GM21529 (cell line): ENCODE data around the gene GTPBP10.
A peak's percentile ranks its signal among the peaks of the same experiment; 100 is the strongest.
"Not testable (repeated sequence)": the region's sequence is repeated elsewhere in the genome, so short reads cannot be mapped to it uniquely, and the experiment has no call there.

Source experiments
- ATAC-seq: cut with Tn5 transposase; IDR thresholded peaks from one replicate; pipeline ENCODE4 v1.9.1; 2021; ENCODE audit not compliant: unreplicated experiment

GTPBP10 gene, protein sequence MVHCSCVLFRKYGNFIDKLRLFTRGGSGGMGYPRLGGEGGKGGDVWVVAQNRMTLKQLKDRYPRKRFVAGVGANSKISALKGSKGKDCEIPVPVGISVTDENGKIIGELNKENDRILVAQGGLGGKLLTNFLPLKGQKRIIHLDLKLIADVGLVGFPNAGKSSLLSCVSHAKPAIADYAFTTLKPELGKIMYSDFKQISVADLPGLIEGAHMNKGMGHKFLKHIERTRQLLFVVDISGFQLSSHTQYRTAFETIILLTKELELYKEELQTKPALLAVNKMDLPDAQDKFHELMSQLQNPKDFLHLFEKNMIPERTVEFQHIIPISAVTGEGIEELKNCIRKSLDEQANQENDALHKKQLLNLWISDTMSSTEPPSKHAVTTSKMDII

DNA sequence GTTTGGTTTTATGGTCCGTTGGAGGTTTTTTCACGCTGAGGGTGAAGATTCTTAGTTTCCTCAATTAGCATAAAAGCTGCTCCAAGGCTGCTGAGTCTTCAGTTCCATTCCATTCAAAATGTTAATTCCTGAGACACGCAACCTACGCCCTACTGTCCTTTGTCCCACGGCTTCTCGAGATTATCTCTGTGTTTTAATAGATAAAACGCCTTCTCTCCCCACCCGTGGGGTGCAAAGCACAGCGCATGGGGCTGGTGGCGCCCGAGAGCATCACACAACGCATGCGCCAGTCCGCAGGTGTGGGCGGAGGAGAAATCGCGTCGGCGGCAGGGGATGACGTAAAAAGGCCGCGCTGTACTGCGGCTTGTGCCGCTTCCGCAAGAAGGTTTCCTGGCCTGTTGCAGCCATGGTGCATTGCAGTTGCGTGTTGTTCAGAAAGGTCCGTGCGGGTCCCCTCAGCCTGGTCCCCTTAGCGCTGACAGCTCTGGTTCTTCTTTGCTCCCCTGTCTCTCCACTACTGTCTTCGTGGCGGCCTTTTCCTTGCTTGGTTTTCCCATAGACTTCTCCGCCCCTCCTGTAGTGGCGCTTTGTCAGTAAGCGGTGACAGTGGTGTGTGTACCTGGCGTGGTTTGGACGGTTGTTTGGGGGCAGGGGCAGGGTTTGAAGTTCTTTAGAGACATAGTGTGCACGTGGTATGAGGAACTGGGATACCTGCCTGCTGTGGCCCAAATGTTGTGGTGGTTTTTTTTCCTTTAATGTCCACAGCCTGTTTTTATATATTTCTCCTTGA, at the start of gene GTPBP10:
TSS of gene GTPBP10 (plus strand) at position 381 of the 790 bp plus-strand sequence. CDS start at position 407, 26 bp downstream.
- peak; percentile 94 for ATAC-seq

DNA sequence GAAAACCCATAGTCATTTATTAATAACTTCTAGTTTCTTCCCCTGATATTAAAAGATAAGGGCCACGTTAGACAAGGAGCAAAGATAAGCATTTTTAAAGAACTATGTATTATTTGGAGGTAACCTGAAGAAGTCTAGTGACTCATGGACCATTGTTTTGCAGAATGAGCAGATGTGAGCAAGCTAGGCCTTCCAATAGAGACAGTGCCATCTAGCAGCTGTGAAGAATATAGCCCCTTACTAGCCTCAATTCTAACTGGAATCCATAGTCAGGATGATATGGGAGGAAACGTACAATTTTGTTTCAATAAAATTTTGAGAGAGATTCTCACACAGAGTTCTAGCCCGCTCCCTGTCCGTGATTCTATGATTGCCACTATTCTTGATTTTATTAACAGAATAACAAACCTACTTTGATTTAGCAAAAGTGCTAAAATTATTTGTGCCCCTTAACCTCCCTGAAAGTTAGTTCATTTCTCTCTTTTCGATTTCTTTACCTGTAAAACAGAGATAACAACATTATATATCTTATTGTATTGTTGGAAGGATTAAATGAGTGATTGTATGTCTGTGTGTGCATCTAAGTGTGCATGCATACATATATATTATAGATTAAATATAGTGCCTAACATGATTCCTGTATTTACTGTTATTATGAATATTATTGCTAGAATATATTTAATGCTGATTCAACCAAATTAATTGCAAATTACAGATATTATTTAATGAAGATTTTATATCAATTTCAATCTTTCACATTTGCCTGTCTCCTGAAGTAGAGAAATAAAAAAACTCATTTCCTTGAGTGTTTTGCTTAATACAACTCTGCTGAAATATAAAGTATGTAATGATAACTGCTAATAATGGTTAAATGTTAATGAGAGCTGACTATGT, 48.1 kb upstream of the GTPBP10 start:
- peak; percentile 91 for ATAC-seq

DNA sequence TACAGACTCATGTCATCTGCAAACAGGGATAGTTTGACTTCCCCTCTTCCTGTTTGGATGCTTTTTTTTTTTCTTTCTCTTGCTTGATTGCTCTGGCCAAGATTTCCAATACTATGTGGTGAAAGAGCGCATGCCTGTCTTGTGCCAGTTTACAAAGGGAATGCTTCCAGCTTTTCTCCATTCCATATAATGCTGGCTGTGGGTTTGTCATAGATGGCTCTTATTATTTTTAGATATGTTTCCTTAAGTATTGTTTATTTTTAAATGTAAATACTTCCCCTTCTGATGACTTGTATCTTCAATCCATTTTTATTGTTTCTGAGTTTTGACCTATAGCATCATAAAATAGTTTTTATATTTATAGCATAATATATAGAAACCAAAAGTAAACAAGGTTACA, 43.3 kb upstream of the GTPBP10 start:
- ATAC-seq: no peak

DNA sequence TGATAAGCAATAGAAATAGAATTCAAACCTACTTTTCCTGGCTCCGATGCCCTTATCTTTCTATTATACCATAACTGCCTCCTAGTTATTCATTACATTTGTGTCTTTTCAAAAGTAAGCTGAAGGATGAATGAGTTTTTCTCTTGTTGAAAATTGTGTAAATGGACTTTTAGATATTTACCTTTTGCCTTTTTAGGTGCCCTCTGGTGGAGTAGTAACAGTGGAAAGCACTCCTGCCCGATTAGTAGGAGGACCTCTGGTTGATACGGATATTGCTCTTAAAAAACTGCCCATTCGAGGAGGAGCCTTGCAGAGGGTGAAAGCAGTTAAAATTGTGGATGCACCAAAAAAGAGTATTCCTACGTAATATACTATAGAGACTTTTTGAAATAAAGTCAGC, 36.6 kb upstream of the GTPBP10 start:
- ATAC-seq: no peak

DNA sequence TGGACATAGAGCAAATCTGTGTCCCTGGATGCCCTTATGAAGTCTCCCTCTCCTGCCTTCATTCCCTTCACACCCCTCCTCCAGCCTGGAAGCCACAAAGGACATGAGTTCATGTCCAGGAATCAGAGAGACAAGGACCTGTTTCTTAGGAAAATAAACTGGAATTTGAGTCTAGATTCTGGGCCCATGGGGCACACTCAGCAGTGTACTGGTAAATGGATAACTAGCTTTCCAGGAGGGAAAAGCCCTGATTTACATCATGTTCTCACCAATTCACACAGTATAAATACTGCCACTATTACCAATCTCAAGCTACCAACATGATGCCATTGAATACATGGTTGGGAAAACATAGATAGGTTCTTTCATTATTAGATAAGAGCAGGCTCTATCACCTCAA, 35.3 kb upstream of the GTPBP10 start:
- no peak for ATAC-seq

DNA sequence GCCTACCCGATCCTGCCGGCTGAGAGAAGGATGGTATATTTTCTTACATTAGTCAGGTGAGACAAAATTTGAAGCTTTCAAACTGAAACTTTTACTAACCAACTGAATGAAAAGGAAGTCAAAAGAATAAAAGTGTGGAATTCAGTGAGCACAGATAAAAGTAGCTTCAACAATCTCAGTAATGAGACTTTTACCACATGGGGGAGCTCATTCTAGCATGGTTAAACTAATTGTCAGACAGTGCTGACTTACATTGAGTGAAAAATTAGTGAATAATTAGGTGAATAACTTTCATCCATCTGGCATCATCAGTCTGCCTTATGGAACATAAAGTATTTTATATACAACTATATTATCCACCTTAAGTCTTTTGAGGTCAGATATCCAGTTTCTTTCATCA, 33.8 kb upstream of the GTPBP10 start:
- ATAC-seq: no peak

DNA sequence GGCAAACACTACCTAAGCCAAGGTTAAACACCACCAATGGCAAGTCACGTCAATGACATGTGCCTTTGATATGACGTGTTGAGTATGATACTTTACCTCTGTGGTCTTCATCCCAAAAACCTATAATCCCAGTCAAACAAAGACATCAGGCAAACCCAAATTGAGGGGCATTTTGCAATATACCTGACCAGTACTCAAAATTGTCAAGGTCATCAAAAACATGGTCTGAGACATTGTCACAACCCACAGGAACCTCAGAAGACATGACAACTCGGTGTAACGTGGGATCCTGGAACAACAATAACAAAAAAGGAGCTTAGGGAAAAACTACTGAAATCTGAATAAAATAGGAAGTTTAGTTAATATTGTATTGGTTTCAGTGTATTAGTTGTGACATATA, 32.6 kb upstream of the GTPBP10 start:
- no peak for ATAC-seq

DNA sequence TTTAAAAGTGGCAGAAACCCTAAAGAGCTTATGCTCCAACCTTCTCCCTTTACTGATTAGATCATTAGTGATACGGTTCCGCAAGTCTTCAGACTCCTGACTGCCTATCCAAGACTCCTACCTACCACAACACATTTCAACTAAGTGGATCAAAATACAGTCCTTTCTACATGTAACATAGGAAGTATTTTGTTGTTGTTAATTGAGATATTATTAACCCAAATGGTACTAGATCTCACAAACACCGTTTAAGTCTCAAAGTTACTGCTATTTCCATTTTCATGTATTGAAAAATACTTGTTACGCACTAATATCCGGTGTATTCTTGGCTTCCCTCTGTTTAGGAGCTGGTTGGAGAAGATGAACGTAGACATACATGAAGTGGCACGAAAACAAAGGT, 26.5 kb upstream of the GTPBP10 start:
- no peak for ATAC-seq

DNA sequence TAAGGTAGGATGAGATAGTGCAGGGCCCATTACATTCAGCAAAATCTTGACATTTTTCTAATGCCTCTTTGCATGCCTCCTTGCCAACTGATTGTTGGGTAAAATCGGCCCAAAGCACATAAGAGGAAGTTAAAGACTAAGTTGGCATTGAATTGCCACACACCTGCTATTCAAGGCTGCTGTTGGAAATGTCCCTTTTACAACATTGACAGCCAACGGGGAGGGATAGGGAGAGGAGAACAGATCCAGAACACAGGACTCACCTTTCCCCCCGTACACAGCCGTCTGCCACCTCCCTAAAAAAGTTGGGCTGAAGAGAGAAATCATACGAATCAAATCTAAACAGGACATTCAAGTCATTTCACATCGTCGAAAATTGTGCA, 26.1 kb upstream of the GTPBP10 start:
- no peak for ATAC-seq

DNA sequence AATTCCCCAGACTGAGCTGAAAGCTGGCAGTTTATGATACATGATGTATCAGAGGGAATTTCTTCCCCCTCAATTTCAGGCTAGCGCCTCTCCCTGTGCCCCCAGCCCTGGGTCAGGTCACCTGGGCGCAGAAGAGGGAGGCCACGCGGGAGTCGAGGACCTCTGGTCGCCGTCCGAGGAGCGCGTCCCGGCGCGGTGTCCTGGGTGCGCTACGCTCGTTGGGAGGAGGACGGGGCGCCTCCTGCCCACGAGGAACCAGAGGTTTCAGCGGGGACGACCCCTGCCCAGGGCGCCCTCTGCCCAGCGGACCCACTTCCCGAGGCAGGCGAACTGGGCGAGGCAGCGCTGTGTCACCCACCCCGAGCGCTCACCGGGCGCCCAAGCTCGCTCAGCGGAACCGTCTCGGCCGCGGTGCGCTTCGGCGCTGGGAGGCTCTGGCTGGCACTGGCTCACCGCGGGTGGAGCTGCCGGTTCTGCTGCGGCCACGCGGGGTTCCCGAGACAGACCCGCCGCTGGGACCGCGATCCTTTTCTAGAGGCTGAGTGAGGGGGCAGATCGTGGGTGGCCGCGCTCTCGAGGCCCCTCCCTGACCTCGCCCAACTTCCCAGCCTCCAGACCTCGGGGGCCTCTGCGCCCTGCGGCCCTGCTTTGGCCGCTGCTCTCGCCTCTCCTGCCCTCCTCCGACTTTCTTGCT, 25.6 kb upstream of the GTPBP10 start, which contains the start of gene FAM237B:
TSS of gene FAM237B (minus strand) at position 504 of the 694 bp plus-strand sequence. CDS start 1,556 bp downstream, outside the sequence.
- ATAC-seq: no peak

DNA sequence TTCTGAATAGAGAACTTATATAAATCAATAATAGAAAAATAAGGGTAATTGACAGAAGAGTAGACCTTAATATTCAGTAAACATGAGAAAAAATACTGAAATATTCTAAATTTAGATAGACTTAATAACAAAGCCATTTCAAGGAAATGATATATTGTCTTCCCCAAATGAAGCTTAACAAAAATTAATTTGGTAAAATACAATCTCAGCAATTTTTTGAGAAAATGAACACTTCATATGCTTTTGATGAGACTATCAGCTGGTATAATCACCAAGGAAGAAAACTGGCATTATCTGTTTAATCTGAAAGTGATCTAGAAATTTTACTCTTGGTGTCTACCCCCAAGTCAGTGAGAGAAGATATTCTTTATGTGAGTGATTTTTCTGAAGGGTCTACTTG, 23.7 kb upstream of the GTPBP10 start:
- no peak for ATAC-seq

DNA sequence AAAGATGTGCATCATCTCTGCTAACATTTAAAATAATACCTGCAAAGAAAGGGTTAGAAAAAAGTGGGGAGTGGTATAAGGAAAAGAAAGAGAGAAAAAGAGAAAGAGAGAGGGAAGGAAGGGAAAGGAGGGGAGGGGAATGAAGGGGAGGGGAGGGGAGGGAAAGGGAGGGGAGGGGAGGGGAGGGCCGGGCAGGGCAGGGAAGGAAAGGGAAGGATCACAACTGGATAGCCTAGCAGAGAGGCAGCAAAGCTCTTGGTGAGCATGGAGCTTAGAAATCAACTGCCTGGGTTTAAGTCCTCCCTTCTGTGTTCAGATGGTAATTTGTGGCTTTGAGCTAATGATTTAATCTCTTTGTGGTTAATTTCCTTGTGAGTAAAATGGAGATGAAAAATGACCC, 20.0 kb upstream of the GTPBP10 start:
- no peak for ATAC-seq

DNA sequence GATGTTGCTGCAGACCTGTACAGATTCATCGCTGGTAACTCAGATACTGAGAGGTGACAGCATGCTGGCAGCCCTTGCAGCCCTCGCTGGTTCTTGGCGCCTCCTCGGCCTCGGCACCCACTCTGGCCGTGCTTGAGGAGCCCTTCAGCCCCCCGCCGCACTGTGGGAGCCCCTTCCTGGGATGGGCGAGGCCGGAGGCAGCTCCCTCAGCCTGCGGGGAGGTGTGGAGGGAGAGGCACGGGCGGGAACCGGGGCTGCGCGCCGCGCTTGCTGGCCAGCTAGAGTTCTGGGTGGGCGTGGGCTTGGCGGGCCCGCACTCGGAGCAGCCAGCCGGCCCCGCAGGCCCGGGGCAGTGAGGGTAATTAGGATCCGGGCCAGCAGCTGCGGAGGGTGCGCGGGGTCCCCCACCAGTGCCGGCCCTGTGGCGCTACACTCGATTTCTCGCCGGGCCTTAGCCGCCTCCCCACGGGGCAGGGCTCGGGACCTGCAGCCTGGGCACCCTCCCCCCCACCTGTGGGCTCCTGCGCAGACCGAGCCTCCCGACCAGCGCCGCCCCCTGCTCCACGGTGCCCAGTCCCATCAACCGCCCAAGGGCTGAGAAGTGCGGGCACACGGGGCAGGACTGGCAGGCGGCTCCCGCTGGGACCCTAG, 12.2 kb upstream of the GTPBP10 start:
- ATAC-seq: no peak

DNA sequence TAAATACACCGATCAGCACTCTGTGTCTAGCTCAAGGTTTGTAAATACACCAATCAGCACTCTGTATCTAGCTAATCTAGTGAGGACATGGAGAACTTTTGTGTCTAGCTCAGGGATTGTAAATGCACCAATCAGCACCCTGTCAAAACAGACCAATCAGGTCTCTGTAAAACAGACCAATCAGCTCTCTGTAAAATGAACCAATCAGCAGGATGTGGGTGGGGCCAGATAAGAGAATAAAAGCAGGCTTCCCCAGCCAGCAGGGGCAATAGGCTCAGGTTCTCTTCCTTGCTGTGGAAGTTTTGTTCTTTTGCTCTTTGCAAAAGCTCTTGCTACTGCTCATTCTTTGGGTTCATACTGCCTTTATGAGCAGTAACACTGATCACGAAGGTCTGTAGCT, 11.6 kb upstream of the GTPBP10 start:
- not testable (repeated sequence) for ATAC-seq

DNA sequence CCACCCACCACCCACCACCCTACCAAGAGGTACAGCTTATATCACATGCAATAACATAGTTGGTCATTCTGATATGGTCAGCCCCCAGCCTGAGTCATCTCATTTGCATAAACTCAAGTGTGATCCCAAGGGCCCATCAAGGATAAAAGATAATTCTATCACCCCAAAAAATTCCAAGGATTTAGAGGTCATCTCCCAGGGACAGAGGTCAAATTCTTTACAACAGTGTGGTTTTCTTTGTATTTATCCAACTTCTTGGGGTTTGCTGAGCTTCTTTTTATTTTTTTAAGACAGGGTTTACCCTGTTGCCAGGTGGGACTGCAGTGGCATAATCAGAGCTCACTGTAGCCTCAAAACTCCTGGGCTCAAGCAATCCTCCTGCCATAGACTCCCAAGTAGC, 9.4 kb upstream of the GTPBP10 start:
- ATAC-seq: no peak

DNA sequence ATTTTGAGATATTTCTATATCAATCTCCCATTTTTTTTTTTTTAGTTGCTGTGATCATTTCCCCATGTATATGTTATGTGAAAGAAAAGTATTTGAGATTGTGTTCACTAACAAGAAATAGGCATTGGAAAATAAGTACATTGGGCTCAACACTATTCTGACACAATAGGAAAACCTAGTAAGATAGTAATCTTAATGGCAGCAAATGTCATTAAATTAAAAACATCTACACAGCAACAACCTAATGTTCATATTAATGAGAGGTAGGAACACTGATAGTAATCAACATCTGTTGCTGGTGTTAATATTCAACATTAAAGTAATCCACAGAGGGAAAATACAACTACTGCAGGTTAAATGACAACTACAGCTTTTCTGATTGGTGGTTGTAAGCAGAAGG, 1.5 kb upstream of the GTPBP10 start:
- no peak for ATAC-seq

DNA sequence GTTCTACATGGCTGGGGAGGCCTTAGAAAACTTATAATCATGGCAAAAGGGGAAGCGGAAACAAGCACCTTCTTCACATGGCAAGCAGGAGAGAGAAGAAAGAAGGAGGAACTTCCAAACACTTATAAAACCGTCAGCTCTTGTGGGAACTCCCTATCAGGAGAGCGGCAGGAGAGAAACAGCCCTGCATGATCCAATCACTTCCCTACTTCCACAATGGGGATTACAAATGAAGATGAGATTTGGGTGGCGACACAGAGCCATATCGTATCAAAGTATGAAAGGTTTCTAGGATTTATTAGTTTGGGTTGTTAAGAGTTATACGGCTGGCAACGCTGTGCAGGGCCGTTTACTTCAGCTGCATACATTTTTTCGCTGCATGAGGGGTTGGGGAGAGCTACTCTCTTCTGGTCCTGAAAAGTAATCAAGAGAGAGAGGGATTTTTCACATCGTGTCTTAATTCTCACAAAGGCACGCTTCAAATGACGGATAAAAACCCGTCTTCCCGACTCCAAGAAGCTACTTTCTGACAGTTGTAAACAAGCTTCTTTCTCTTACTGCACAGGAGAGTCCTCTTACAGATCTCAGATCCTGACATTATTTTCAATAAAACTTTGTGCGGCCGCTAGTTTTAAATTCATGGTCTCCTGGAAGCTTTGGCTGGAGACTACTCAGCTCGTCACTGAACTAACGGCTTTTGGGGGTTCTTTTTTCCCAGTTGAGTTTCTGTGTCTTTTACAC, 751 bp upstream of the GTPBP10 start:
- peak; percentile 13 for ATAC-seq

DNA sequence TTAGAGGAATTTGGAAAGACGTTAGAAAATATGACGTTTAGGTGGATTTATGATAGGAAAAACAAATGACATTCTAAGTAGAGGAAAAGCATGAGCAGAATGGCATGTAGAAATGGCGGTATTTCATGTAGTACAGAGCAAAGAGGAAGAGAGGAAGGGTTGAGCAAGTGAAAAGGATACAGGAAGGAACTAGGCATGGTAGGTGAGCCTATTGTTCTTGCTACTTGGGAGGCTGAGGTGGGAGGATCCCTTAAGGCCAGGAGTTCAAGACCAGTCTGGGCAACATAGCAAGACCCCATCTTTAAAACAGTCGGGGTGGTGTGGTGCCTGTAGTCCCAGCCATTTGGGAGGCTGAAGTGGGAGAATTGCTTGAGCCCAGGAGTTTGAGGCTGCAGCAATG, 1.2 kb downstream of the GTPBP10 start:
- ATAC-seq: no peak

DNA sequence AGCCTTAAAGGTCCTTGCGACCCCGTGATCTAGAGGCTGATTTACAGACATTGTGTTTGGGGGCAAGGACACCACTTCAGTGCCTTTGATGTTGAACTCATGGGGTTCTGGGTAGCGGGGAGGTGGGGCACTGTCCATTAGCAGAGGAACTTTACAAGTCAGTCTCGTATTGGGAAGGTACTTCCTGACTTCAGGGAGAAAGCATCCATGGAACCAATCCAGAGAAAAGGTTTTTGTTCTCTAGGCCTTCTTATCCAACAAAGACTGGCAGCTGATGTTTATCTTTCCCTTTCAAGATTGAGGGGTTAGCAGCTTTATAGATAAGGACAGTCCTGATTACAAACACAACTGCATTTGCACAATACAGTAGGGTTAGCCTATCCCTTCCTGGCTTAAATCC, 2.8 kb downstream of the GTPBP10 start:
- no peak for ATAC-seq
